GM18502 (cell line): ENCODE data around the gene BMP8B.
"Not testable (repeated sequence)": the region's sequence is repeated elsewhere in the genome, so short reads cannot be mapped to it uniquely, and the experiment has no call there.

Source experiments
- ATAC-seq: cut with Tn5 transposase; IDR thresholded peaks from one replicate; pipeline ENCODE4 v1.9.1; 2021; ENCODE audit warnings: mild to moderate bottlenecking; ENCODE audit not compliant: unreplicated experiment, poor library complexity

The BMP8B gene, protein sequence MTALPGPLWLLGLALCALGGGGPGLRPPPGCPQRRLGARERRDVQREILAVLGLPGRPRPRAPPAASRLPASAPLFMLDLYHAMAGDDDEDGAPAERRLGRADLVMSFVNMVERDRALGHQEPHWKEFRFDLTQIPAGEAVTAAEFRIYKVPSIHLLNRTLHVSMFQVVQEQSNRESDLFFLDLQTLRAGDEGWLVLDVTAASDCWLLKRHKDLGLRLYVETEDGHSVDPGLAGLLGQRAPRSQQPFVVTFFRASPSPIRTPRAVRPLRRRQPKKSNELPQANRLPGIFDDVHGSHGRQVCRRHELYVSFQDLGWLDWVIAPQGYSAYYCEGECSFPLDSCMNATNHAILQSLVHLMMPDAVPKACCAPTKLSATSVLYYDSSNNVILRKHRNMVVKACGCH

DNA sequence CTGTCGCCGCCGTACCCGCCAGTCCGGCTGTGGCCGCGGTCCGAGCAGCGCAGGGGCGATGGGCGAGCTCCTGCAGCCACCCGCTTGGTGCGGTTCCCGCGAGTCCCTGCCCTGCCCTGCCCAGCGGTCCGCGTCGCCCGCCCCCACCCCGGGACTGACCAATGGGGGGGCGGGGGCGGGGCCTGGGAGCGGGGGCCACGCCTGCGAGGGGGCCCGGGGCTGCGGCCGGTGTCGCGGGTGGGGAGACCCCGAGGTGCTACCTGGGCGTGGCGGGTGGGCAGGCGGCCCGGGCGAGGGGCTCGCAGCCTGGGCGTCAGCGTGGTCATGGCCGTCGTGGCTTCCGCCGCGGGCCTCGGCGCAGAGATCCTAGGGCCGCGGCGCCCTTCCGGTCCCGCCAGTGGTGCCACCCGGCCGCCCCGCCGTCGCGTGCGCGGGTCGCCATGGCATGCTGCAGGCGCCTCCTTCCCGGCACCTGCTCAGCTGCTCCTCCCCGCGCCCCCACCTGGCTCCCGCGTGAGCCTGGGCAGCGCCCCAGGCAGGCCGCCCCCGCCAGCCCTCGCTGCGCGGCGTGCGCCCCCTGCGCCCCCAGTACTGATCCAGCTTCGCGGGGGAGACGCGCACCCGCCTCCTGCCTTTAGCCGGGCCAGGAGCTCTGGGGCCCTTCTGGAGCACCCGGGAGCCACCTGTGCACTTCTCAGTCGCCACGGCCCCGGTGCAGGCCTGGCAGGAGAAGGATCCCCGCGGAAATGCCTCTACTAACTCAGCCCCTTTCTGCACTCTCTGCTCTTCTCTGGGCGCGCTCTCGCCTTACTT is at the start of gene BMP8B:
BMP8B (minus strand) TSS at position 108 of the 813 bp plus-strand sequence. CDS start 380 bp downstream, outside the sequence.
- no peak for ATAC-seq

DNA sequence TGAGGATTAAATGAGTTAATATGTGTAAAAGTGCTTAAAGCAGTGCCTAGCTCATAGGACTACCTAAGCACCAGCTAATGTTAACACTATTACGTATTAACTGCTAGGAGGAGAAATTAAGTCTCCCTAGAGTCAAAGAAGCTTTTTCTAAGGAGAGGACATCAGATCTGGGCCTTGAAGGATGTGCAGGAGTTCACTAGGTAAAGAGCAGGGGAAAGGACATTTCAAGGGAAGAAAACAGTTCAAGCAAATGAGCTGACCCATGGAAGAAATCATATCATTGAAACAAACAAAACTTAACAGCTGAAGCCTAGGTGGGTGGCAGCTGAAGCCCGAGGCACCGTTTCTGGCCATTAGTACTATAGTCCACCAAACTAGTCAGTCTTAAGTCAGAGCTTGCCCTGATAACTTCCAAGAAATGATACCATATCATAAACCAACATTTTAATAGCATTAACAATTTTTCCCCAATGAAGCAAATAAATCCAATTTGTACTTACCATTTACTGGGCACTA is 48.0 kb upstream of the BMP8B start:
- ATAC-seq, result no peak

DNA sequence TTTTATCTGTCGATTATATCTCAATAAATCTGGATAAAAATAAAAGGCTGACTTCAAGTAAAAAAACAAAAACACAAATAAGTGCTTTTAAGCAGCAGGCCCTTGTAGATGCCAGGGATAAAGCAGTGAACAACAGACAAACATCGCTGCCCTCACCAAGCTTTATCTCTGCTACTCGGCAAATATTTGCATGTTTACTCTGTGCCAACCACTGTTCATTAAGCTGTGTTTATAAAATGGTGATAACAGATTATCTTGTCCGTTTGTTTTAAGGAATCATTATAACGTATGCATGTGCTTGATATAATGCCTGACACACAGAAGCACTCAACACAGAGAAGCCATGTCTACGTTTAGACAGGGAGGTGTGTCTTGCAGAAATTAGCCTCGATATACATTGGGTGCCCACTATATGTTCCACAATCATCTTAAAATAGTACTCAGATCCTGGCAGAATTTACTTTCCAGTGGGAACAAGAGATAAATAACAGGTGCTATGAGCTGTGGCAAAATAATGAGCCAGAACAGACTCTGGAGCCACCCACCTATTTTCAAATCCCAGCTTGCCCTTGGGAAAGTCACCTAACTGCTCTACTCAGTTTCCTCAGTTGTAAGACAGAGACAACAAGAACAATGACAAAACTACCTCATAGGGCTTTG is 47.4 kb upstream of the BMP8B start:
- no peak for ATAC-seq

DNA sequence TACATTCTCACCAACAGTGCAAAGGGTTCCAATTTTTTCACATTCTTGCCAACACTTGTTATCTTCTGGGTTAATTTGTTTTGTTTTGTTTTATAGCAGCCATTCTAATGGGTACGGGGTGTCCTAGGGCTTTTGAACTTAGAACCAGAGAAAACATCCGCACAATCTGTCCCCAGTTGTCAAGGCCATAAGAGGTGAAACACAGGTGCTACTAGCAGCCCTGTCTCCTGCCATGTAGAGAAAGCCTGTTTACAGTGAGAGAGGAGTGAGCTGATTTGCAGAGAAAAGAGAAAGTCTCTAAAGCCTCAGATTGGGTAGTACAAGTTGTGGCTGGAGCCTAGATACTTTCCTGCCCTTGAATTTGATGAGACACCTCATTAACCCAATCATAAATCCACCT is 46.4 kb upstream of the BMP8B start:
- ATAC-seq, result no peak

DNA sequence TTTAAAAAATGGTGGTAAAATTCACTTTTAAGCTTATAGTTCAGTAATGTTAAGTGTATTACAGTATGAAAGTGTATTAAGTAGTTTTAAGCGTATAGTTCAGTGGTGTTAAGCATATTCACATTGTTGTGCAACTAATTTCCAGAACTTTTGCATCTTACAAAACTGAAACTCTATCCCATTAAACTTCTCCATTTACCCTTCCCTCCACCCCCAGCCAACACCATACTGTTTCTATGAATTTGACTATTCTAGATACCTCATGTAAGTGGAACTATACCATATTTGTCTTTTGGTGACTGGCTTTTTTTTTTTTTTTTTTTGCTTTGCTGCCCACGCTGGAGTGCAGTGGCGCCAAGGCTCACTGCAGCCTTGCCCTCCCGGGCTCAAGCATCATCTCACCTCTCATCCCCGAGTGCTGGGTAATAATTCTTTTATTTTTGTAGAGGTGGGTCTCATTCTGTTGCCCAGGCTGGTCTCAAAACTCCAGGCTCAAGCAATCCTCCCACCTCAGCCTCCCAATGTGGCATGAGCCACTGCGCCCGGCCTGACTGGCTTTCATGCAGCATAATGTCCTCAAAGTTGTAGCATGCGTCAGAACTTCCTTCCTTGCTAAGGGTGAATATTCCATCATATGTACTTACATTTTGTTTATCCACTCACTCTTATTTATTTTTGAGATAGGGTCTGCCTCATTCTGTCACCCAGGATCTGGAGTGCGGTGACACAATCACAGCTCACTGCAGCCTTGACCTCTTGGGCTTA is 45.1 kb upstream of the BMP8B start:
- ATAC-seq, result no peak

DNA sequence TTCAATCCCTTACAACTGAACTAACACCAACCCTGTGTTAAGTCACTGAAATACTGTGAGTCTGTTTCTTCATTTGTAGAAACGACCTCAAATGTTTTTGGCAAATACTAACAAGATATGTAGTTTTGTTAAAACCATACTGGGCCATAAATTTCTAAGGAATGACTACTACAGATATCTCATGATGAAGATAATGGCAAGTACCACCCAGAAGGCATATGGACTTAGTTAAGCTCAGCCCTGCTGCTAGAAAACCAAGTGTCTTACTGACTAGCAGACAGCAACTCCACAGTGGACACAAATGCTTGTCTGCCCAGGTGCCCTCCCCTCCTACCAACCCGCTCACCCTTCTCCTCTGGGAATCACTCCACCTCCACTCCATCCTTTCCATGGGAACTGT is 44.5 kb upstream of the BMP8B start:
- no peak for ATAC-seq

GRCh38 chr1:39832294-39832693 is 43.6 kb upstream of the BMP8B start:
- ATAC-seq, result no peak

GRCh38 chr1:39829791-39830533 is 41.3 kb upstream of the BMP8B start:
- no peak for ATAC-seq

DNA sequence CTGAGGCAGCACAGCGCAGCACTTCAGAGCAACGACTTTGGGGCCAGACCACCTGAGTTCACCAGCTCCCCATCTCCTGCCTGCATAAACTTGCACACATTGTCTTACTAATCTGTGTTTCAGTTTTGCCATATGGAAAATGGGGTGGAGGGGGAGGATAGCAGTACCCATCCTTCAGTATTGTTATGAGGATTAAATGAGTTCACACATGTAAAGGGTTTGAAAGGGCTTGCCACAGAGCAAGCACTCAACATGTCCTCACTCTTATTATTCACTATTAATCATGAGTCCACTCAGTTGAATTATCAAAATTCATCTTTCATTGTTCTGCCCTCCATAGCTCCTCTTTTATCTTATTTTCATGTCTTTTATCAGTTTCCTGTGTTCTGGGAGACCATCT is 40.1 kb upstream of the BMP8B start:
- no peak for ATAC-seq

DNA sequence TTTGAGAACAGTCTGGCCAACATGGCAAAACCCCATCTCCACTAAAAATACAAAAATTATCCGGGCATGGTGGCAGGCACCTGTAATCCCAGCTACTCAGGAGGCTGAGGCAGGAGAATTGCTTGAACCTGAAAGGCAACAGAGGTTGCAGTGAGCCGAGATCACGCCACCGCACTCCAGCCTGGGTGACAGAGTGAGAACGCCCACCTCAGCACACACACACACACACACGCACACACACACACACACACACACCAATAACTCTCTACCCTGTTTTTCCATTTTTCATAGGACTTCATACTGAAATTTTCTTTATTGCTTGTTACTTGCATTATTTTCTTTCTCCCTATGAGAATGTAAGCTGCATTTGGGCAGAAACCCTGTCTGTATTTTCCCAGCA is 39.6 kb upstream of the BMP8B start:
- not testable (repeated sequence) for ATAC-seq

DNA sequence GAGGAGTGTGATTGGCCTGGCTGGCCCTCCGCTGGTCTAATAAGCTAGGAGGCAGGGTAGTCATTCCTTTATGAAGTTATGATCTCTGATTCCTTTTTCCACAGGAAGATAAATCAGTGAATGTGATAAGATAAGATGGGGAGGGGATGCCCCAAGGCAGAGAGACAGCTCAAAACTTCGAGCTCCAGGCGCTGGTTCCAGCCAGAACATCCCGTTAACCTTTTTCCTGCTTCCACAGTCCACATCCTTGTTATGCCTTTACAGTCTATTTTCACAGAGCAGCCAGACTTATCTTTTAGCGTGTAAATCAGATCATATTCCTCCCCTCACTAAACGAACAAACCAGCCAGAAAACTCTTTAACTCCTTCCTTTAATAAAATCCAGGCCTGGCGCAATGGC is 38.5 kb upstream of the BMP8B start:
- no peak for ATAC-seq

DNA sequence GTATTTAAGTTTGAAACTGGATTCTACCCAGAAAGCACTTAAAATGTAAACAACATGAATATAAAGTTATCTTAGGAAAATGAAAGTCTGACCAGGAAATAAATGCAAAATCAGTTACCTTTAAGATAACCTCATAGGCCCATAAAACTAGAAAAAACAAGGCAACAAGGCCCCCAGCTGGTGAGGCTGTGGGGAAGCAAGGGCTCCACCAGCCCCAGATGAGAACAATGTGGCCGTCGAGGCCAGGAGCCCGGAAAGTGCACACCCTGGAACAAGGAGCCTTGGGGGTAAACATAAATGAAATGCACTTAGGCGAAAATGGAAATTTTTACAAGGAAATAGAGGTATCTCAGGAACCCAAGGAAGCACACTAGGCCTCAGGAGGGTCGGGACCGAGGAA is 37.9 kb upstream of the BMP8B start:
- no peak for ATAC-seq

GRCh38 chr1:39825432-39825941 is 36.8 kb upstream of the BMP8B start:
- no peak for ATAC-seq

DNA sequence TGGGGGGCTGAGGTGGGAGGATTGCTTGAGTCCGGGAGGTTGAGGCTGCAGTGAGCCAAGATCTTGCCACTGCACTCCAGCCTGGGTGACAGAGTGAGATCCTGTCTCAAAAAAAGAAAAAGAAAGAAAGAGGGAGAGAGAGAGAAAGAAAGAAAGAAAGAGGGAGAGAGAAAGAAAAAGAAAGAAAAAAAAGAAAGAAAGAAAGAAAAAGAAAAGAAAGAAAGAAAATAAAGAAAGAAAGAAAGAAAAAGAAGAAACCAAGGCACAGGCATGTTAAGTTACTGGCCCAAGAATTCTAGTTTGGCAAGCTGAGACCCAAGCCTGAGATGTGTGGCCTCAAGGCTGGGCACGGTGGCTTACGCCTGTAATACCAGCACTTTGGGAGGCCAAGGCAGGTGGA is 34.8 kb upstream of the BMP8B start:
- not testable (repeated sequence) for ATAC-seq

GRCh38 chr1:39822146-39822545 is 33.5 kb upstream of the BMP8B start:
- ATAC-seq, result no peak

DNA sequence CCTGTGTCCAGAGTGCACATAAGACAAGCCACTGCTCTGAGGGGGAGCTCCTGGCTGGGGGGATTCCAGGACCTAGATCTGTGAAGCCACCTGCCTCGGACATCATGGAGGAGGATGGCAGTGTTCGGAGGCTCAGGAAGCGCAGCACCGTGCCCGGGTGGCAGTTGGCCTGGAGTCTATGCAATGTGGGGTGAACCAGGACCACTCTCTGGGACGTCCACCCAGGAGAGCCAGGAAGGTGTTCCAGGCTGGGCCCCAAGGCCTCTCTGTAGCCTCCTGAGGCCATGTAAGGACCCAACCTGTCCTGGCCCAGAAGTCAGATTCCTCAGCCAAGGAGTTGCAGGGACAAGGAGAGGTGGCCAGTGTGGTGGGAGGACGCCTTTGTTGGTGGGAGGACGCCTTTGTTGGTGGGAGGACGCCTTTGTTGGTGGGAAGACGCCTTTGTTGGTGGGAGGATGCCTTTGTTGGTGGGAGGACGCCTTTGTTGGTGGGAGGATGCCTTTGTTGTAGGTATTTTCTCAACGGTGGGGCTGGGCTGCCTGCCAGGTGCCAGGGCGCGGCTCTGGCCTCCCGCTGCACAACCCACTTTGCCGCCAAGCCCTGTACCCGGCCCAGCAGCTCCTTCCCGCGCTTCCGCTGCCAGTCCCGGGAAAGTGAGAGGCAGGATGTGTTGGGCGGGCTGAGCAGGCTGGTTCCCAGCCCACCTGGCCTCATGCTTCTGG is 30.6 kb upstream of the BMP8B start:
- no peak for ATAC-seq

- ATAC-seq, result no peak
These were observed 29.8 kb upstream of the BMP8B start for GRCh38 chr1:39818482-39818881.

- peak; percentile 81 for ATAC-seq
These were observed 28.6 kb upstream of the BMP8B start for GRCh38 chr1:39817091-39817932.
